ENCODE measurements around the gene CRK.
"Not testable (repeated sequence)": the region's sequence is repeated elsewhere in the genome, so short reads cannot be mapped to it uniquely, and the experiment has no call there.

The CRK gene

GRCh38 chr17:1387490-1388227, 68.4 kb downstream of the CRK start:
- DNase-seq (ENCODE audit: low read depth in 2 of 2), result not testable (repeated sequence)

- DNase-seq (ENCODE audit: low read depth in 2 of 2), result not testable (repeated sequence)
These were observed 69.3 kb downstream of the CRK start for GRCh38 chr17:1386675-1387190.

- DNase-seq (ENCODE audit: low read depth in 2 of 2), result no peak
These were observed 69.8 kb downstream of the CRK start for GRCh38 chr17:1386265-1386664.

GRCh38 chr17:1385861-1386260, 70.2 kb downstream of the CRK start:
- DNase-seq (ENCODE audit: low read depth in 2 of 2), result no peak

- no peak for DNase-seq (ENCODE audit: low read depth in 2 of 2)
These were observed 71.1 kb downstream of the CRK start for GRCh38 chr17:1384905-1385435.

GRCh38 chr17:1379930-1380313, 76.1 kb downstream of the CRK start:
- DNase-seq (ENCODE audit: low read depth in 2 of 2), result no peak

- DNase-seq (ENCODE audit: low read depth in 2 of 2), result no peak
These were observed 76.7 kb downstream of the CRK start for GRCh38 chr17:1379208-1379929.

GRCh38 chr17:1378476-1378860, 77.6 kb downstream of the CRK start:
- DNase-seq (ENCODE audit: low read depth in 2 of 2), result not testable (repeated sequence)

- no peak for DNase-seq (ENCODE audit: low read depth in 2 of 2)
These were observed 78.7 kb downstream of the CRK start for GRCh38 chr17:1377334-1377733.

GRCh38 chr17:1376061-1376460, 80.0 kb downstream of the CRK start:
- DNase-seq (ENCODE audit: low read depth in 2 of 2), result no peak

GRCh38 chr17:1375615-1376014, 80.4 kb downstream of the CRK start:
- no peak for DNase-seq (ENCODE audit: low read depth in 2 of 2)

GRCh38 chr17:1374431-1375177, 81.4 kb downstream of the CRK start:
- DNase-seq (ENCODE audit: low read depth in 2 of 2), result no peak

GRCh38 chr17:1373707-1374237, 82.3 kb downstream of the CRK start:
- DNase-seq (ENCODE audit: low read depth in 2 of 2), result no peak

- no peak for DNase-seq (ENCODE audit: low read depth in 2 of 2)
These were observed 83.4 kb downstream of the CRK start for GRCh38 chr17:1372618-1373017.

- DNase-seq (ENCODE audit: low read depth in 2 of 2), result no peak
These were observed 84.0 kb downstream of the CRK start for GRCh38 chr17:1371893-1372590.

Data from stimulated activated CD4-positive, alpha-beta T cell treated with anti-CD3 and anti-CD28 coated beads, Interleukin-1b, Interleukin-23, amount 100 ng/mL, for 1 hour (primary cell).